GM12874 (cell line): ENCODE measurements around the gene TXNDC8.

Experiments used
- CTCF ChIP-seq: IDR thresholded peaks from 2 replicates; pipeline ENCODE4 v1.5.1; 2011; ENCODE audit warnings: low read depth, mild to moderate bottlenecking, control low read depth, low read length, moderate library complexity; ENCODE audit not compliant: insufficient read depth

TXNDC8 gene

GRCh38 chr9:110328763-110329162, 8.9 kb downstream of the TXNDC8 start:
- TF ChIP-seq CTCF: no peak

GRCh38 chr9:110327716-110328115, 9.9 kb downstream of the TXNDC8 start:
- no peak for TF ChIP-seq CTCF

GRCh38 chr9:110323818-110324217, 13.8 kb downstream of the TXNDC8 start:
- TF ChIP-seq CTCF: no peak

GRCh38 chr9:110320651-110321445, 16.8 kb downstream of the TXNDC8 start:
- no peak for TF ChIP-seq CTCF

- TF ChIP-seq CTCF: no peak
Measured at GRCh38 chr9:110319781-110320492, 17.7 kb downstream of the TXNDC8 start.

GRCh38 chr9:110317911-110318310, 19.8 kb downstream of the TXNDC8 start:
- TF ChIP-seq CTCF: no peak

GRCh38 chr9:110316261-110317075, 21.2 kb downstream of the TXNDC8 start:
- TF ChIP-seq CTCF: no peak
